Renal pelvis (tissue), 12 donors: ENCODE results near the gene PLEKHJ1. TPM values are rescaled to one million over a fixed set of nuclear protein-coding genes. Genes with fewer than 3 reads are reported as not detected.
"Not testable (repeated sequence)": the region's sequence is repeated elsewhere in the genome, so short reads cannot be mapped to it uniquely, and the experiment has no call there.

Source experiments
- DNase-seq: peaks from one replicate; pipeline ENCODE4 v3.0.0-alpha.2; 2013
- long read RNA-seq, 16 experiments: transcript quantifications; one replicate each; lab custom pipeline, GENCODE V29; 2026
- polyA plus RNA-seq, 3 donors: library from polyadenylated mRNA; unstranded; fragments of 120-200 nt; gene quantifications; one replicate each; pipeline ENCODE4 v1.2.1, GENCODE V29; 2013; ENCODE audit not compliant: insufficient read length in 3 of 3

PLEKHJ1 gene
- 10 to 100 TPM; 73.7 to 92.1 (median 85.6) TPM for polyA plus RNA-seq
- long read RNA-seq, donor 1, transcript PLEKHJ1-201 (6 exons, 1,206 nt): major isoform, 54 of 204 reads
- long read RNA-seq, donor 1, transcript PLEKHJ1-206 (5 exons, 1,311 nt): minor isoform, 7 of 204 reads
- long read RNA-seq, donor 1, partial matches to known transcripts: 98 of 204 reads
- long read RNA-seq, donor 1, other reads (novel, unspliced or antisense): 43 of 204 reads
- long read RNA-seq, donor 2, transcript PLEKHJ1-201 (6 exons, 1,206 nt): major isoform, 68 of 189 reads
- long read RNA-seq, donor 2, transcript PLEKHJ1-206 (5 exons, 1,311 nt): minor isoform, 8 of 189 reads
- long read RNA-seq, donor 2, partial matches to known transcripts: 42 of 189 reads
- long read RNA-seq, donor 2, other reads (novel, unspliced or antisense): 68 of 189 reads
- long read RNA-seq, donor 3, transcript PLEKHJ1-201 (6 exons, 1,206 nt): major isoform, 52 of 149 reads
- long read RNA-seq, donor 3, partial matches to known transcripts: 57 of 149 reads
- long read RNA-seq, donor 3, other reads (novel, unspliced or antisense): 33 of 149 reads
- long read RNA-seq, donor 4, transcript PLEKHJ1-206 (5 exons, 1,311 nt): minor isoform, 10 of 270 reads
- long read RNA-seq, donor 4, transcript PLEKHJ1-201 (6 exons, 1,206 nt): major isoform, 54 of 270 reads
- long read RNA-seq, donor 4, partial matches to known transcripts: 149 of 270 reads
- long read RNA-seq, donor 4, other reads (novel, unspliced or antisense): 51 of 270 reads
- long read RNA-seq, donor 5, transcript PLEKHJ1-201 (6 exons, 1,206 nt): major isoform, 31 of 144 reads
- long read RNA-seq, donor 5, partial matches to known transcripts: 108 of 144 reads
- long read RNA-seq, donor 5, other reads (novel, unspliced or antisense): 0 of 144 reads
- long read RNA-seq, donor 6, transcript PLEKHJ1-201 (6 exons, 1,206 nt): major isoform, 41 of 66 reads
- long read RNA-seq, donor 6, transcript PLEKHJ1-206 (5 exons, 1,311 nt): minor isoform, 5 of 66 reads
- long read RNA-seq, donor 6, partial matches to known transcripts: 15 of 66 reads
- long read RNA-seq, donor 6, other reads (novel, unspliced or antisense): 0 of 66 reads
- long read RNA-seq, donor 7, transcript PLEKHJ1-201 (6 exons, 1,206 nt): major isoform, 67 of 81 reads
- long read RNA-seq, donor 7, transcript PLEKHJ1-206 (5 exons, 1,311 nt): minor isoform, 7 of 81 reads
- long read RNA-seq, donor 7, partial matches to known transcripts: 0 of 81 reads
- long read RNA-seq, donor 7, other reads (novel, unspliced or antisense): 5 of 81 reads
- long read RNA-seq, donor 8, transcript PLEKHJ1-201 (6 exons, 1,206 nt): major isoform, 18 of 21 reads
- long read RNA-seq, donor 8, partial matches to known transcripts: 0 of 21 reads
- long read RNA-seq, donor 8, other reads (novel, unspliced or antisense): 0 of 21 reads
- long read RNA-seq, donor 9, transcript PLEKHJ1-201 (6 exons, 1,206 nt): major isoform, 63 of 283 reads
- long read RNA-seq, donor 9, transcript PLEKHJ1-206 (5 exons, 1,311 nt): minor isoform, 5 of 283 reads
- long read RNA-seq, donor 9, partial matches to known transcripts: 203 of 283 reads
- long read RNA-seq, donor 9, other reads (novel, unspliced or antisense): 7 of 283 reads
- long read RNA-seq, donor 10, transcript PLEKHJ1-201 (6 exons, 1,206 nt): major isoform, 53 of 306 reads
- long read RNA-seq, donor 10, partial matches to known transcripts: 190 of 306 reads
- long read RNA-seq, donor 10, other reads (novel, unspliced or antisense): 51 of 306 reads
- long read RNA-seq, donor 11, transcript PLEKHJ1-201 (6 exons, 1,206 nt): major isoform, 29 of 36 reads
- long read RNA-seq, donor 11, partial matches to known transcripts: 0 of 36 reads
- long read RNA-seq, donor 11, other reads (novel, unspliced or antisense): 0 of 36 reads
- long read RNA-seq, donor 12, transcript PLEKHJ1-201 (6 exons, 1,206 nt): major isoform, 66 of 336 reads
- long read RNA-seq, donor 12, transcript PLEKHJ1-206 (5 exons, 1,311 nt): minor isoform, 13 of 336 reads
- long read RNA-seq, donor 12, partial matches to known transcripts: 190 of 336 reads
- long read RNA-seq, donor 12, other reads (novel, unspliced or antisense): 62 of 336 reads
- long read RNA-seq, donor 13, transcript PLEKHJ1-201 (6 exons, 1,206 nt): major isoform, 31 of 41 reads
- long read RNA-seq, donor 13, partial matches to known transcripts: 0 of 41 reads
- long read RNA-seq, donor 13, other reads (novel, unspliced or antisense): 0 of 41 reads
- long read RNA-seq, donor 14: 0 reads
- long read RNA-seq, donor 15: 0 reads
- long read RNA-seq, donor 16, transcript PLEKHJ1-201 (6 exons, 1,206 nt): major isoform, 60 of 284 reads
- long read RNA-seq, donor 16, transcript PLEKHJ1-206 (5 exons, 1,311 nt): minor isoform, 5 of 284 reads
- long read RNA-seq, donor 16, partial matches to known transcripts: 156 of 284 reads
- long read RNA-seq, donor 16, other reads (novel, unspliced or antisense): 60 of 284 reads

GRCh38 chr19:2236314-2237050, at the start of gene PLEKHJ1, which contains the start of gene SF3A2:
Gene PLEKHJ1, minus strand, starts transcription at chr19:2236329. Its CDS starts 81 bp downstream, at chr19:2236248.
Gene SF3A2, plus strand, starts transcription at chr19:2236824. Its CDS starts 6,595 bp downstream, at chr19:2243419.
- DNase-seq: peak; percentile 97

DNA sequence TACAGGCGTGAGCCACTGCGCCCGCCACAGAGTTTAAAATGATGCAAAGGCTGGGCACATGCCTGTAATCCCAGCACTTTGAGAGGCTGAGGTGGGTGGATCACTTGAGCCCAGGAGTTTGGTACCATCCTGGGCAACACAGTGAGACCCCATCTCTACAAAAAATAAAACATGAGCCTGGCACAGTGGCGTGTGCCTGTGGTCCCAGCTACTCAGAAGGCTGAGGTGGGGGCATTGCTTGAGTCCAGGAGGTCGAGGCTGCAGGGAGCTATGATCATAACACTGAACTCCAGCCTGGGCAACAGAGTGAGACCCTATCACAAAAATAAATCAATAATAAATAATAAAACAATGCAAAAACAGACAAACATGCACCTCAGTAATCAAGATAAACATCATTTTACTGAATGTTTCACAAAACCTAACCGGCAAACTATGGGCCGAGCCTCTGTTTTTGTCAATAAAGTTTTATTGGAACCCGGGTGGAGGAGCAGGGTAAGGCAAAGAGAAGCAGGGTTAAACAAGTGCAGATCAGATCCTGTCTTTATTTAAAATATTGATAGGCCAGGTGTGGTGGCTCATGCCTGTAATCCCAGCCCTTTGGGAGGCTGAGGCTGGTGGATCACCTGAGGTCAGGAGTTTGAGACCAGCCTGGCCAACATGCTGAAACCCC, 47.8 kb upstream of the PLEKHJ1 start:
- DNase-seq: no peak

- no peak for DNase-seq
Measured at GRCh38 chr19:2282862-2283237, 46.7 kb upstream of the PLEKHJ1 start.

GRCh38 chr19:2282062-2282861, 46.1 kb upstream of the PLEKHJ1 start, which contains the start of gene PEAK3:
Gene PEAK3, minus strand, starts transcription at chr19:2282175. Its CDS starts 1,244 bp downstream, at chr19:2280931.
- no peak for DNase-seq

- DNase-seq: not testable (repeated sequence)
Measured at GRCh38 chr19:2281265-2282061, 45.3 kb upstream of the PLEKHJ1 start.

- no peak for DNase-seq
Measured at GRCh38 chr19:2280633-2281264, 44.6 kb upstream of the PLEKHJ1 start.

DNA sequence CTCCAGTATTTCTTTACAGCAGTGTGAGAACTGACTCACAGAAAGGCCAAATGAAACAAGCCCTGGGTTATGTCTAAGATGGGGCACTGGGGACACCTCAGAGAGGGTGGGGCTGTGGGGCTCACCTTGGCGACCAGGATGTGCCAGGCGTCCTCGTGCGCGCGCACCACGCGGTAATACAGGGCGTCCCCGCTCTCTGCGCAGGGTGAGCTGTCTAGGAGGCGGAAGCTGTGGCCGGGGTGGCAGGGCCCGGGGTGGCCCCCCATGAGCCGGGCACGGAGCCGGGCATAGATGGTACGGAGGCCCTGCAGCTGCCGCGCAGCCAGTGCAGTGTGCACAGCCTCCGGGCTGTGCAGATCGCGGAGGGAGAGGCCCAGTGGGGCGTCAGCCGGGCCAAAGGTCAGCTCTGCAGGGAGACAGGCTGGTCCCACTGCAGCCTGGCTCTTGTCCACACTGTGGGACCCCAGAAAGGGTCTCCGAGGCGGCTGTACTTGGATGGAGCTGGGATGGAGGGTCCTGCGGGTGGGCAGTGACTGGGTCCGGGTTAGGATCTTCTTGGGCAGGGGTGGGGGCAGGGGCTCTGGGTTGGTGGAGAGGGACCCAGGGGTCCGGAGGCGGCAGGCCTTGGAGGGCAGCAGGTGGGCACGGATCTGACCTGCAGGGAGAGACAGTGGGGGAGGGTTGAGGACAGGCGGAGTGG, 42.5 kb upstream of the PLEKHJ1 start:
- no peak for DNase-seq

DNA sequence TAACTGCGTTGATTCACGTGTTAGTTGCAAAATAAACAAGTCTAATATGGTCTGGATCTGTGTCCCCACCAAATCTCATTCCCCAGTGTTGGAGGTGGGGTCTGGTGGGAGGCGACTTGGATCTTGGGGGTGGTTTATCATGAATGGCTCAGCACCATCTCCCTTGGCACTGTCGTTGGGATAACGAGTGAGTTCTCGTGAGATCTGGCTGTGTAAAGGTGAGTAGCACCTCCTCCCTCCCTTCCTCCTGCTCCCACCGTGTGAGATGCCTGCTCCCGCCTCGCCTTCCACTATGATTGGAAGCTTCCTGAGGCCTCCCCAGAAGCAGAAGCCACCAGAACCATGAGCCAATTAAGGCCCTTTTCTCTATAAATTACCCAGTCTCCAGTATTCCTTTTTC, 41.0 kb upstream of the PLEKHJ1 start:
- DNase-seq: no peak

GRCh38 chr19:2276429-2276986, 40.4 kb upstream of the PLEKHJ1 start:
- no peak for DNase-seq

GRCh38 chr19:2275588-2276428, 39.7 kb upstream of the PLEKHJ1 start:
- no peak for DNase-seq

DNA sequence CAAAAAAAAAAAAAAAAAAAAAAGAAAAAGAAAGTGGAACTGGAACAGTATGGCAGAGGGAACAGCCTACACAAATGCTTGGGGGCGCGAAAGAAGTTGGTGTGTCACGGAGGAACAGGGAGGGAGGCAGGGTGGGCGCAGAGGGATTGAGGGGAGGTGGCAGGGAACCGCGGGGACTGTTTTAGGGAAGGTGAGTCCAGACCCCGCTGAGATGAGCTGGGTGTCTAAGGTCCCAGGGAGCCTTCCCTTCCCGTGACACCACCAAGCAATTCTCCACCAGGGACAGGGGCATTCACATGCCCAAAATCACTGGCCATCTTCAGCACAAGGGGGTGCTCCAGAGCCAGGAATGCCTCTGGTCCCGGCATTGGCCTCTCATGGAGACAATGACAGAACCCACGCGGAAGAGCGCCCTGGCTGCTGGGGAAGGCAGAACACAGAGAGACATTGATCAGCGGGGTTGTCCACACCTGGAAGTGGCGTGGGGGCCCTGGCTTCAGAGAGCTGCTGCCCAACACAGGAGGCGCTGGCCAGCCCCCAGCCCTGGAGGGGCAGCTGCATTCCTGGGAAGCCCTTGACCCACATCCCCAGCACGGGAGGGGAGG, 38.9 kb upstream of the PLEKHJ1 start:
- no peak for DNase-seq

DNA sequence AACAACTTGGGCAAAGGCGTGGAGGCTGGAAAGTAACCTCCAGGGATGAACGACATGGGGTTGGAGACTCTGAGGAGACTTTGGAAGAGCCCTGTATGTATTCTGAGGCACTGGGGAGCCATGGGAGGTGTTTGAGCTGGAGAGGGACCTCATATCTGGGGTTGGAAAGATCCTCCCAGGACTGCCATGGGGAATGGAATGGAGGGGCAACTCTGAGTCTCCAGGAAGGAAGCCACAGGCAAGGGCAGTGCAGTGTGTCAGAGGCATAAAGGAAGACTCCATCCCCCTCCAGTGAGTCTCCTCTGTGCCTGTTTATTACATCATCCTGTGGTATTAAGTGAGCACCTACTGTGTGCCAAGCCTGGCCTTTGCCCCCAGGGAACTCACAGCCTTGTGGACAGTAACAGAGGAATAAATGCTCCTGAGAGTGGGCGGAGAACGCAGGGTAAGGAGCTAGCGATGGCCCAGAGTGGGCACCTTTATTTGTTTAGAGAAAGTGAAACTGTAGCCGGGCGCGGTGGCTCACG, 38.1 kb upstream of the PLEKHJ1 start:
- DNase-seq: no peak
